HepG2 (cell line): ENCODE data around the gene CLCN2.

Source experiments
- EP300 ChIP-seq, 3 experiments: sonication (generic) in 1 of 3; formaldehyde crosslinking in 1 of 3; IDR thresholded peaks; 2 replicates each; pipeline versions ENCODE4 v1.5.1 to v1.6.1; 2011 to 2020; ENCODE audit warnings: low read depth in 2 of 3, low read length in 2 of 3, borderline replicate concordance in 1 of 3, improper control_type of control experiment in 1 of 3, mild to moderate bottlenecking in 1 of 3, missing genetic modification reagents in 1 of 3, moderate library complexity in 1 of 3
- MTA3 ChIP-seq: sonication (generic); formaldehyde crosslinking; IDR thresholded peaks from 2 replicates; pipeline ENCODE4 v1.4.0; 2020; ENCODE audit warnings: missing genetic modification reagents
- NONO ChIP-seq, 2 experiments: fragments of 450-650 bp in 1 of 2; sonication (generic) in 1 of 2; formaldehyde crosslinking in 1 of 2; IDR thresholded peaks in 1 of 2; conservative IDR thresholded peaks in 1 of 2; 2 replicates each; pipeline versions ENCODE4 v1.6.1 to v1.8.0; 2017 to 2022; ENCODE audit warnings: mild to moderate bottlenecking in 1 of 2, missing genetic modification reagents in 1 of 2, moderate library complexity in 1 of 2
- NR3C1 ChIP-seq: sonication (generic); formaldehyde crosslinking; IDR thresholded peaks from 2 replicates; pipeline ENCODE4 v1.4.0; 2020; ENCODE audit warnings: missing genetic modification reagents
- ONECUT2 ChIP-seq: sonication (generic); formaldehyde crosslinking; IDR thresholded peaks from 2 replicates; pipeline ENCODE4 v1.4.0; 2020; ENCODE audit warnings: missing genetic modification reagents
- POLR2A ChIP-seq, 2 experiments: IDR thresholded peaks; 2 replicates each; pipeline ENCODE4 v1.6.1; 2011; ENCODE audit warnings: low read depth in 2 of 2, low read length in 2 of 2, mild to moderate bottlenecking in 1 of 2, moderate library complexity in 1 of 2; ENCODE audit not compliant: insufficient read depth in 1 of 2
- SIN3A ChIP-seq: IDR thresholded peaks from 2 replicates; pipeline ENCODE4 v1.6.1; 2011; ENCODE audit warnings: low read depth, mild to moderate bottlenecking, control low read depth, low read length, borderline replicate concordance
- YY1 ChIP-seq: IDR thresholded peaks from 2 replicates; pipeline ENCODE4 v1.6.1; 2011; ENCODE audit warnings: low read length, low read depth, moderate library complexity, mild to moderate bottlenecking; ENCODE audit not compliant: insufficient read depth, insufficient replicate concordance
- ZNF274 ChIP-seq: sonication (generic); formaldehyde crosslinking; IDR thresholded peaks from 2 replicates; pipeline ENCODE4 v1.5.1; 2020; ENCODE audit warnings: mild to moderate bottlenecking, missing genetic modification reagents
- ZSCAN12 ChIP-seq: sonication (generic); formaldehyde crosslinking; IDR thresholded peaks from 2 replicates; pipeline ENCODE4 v1.9.0; 2021; ENCODE audit warnings: mild to moderate bottlenecking, missing genetic modification reagents
- ZZZ3 ChIP-seq: sonication (generic); formaldehyde crosslinking; IDR thresholded peaks from 2 replicates; pipeline ENCODE4 v1.4.0; 2020; ENCODE audit warnings: missing genetic modification reagents, mild to moderate bottlenecking, borderline replicate concordance
- TF ChIP-seq, protein P1 (sequence below): sonication (generic); formaldehyde crosslinking; IDR thresholded peaks from 2 replicates; pipeline ENCODE4 v1.5.0; 2020; ENCODE audit warnings: mild to moderate bottlenecking, missing genetic modification reagents
- TF ChIP-seq, protein P2 (sequence below): IDR thresholded peaks from 2 replicates; pipeline ENCODE4 v1.6.1; 2016; ENCODE audit warnings: missing biosample characterization, missing genetic modification reagents, low read depth

DNA sequence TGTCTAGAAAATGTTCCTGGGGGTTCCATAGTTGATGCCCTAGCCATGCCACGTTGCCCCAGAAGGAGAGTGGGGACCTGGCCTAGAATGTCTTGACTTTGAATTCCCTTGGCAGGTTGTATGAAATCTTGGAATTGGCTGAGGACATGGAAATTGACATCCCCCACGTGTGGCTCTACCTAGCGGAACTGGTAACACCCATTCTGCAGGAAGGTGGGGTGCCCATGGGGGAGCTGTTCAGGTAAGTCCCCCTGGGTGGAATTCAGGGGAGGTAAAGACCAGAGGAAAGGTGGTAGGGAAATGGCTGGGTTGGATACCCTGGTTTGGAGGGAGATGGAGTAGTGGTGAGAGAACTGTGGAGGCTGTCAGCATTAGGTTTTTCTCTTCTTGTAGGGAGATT, 32.9 kb downstream of the CLCN2 start:
- TF ChIP-seq, protein P1, sequence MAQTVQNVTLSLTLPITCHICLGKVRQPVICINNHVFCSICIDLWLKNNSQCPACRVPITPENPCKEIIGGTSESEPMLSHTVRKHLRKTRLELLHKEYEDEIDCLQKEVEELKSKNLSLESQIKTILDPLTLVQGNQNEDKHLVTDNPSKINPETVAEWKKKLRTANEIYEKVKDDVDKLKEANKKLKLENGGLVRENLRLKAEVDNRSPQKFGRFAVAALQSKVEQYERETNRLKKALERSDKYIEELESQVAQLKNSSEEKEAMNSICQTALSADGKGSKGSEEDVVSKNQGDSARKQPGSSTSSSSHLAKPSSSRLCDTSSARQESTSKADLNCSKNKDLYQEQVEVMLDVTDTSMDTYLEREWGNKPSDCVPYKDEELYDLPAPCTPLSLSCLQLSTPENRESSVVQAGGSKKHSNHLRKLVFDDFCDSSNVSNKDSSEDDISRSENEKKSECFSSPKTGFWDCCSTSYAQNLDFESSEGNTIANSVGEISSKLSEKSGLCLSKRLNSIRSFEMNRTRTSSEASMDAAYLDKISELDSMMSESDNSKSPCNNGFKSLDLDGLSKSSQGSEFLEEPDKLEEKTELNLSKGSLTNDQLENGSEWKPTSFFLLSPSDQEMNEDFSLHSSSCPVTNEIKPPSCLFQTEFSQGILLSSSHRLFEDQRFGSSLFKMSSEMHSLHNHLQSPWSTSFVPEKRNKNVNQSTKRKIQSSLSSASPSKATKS (CRISPR knock-in tag): no peak
- no peak for TF ChIP-seq EP300 (IDR thresholded peaks at IDR 0.05; ENCODE audit: low read depth in 2 of 2, low read length in 2 of 2)
- TF ChIP-seq EP300 (CRISPR knock-in tag; IDR thresholded peaks at IDR 0.05; ENCODE audit: borderline replicate concordance): no peak
- TF ChIP-seq POLR2A (IDR thresholded peaks at IDR 0.05; ENCODE audit: insufficient read depth in 1 of 2, low read depth in 2 of 2, low read length in 2 of 2): no peak
- TF ChIP-seq NR3C1 (CRISPR knock-in tag): no peak
- TF ChIP-seq ZSCAN12: no peak
- no peak for TF ChIP-seq ZNF274 (CRISPR knock-in tag)
- TF ChIP-seq SIN3A: no peak
- TF ChIP-seq YY1: no peak
- no peak for TF ChIP-seq ZZZ3
- no peak for TF ChIP-seq MTA3
- no peak for TF ChIP-seq NONO (IDR thresholded peaks at IDR 0.05)
- TF ChIP-seq NONO (CRISPR knock-in tag; conservative IDR thresholded peaks at IDR 0.05): no peak
- TF ChIP-seq, protein P2, sequence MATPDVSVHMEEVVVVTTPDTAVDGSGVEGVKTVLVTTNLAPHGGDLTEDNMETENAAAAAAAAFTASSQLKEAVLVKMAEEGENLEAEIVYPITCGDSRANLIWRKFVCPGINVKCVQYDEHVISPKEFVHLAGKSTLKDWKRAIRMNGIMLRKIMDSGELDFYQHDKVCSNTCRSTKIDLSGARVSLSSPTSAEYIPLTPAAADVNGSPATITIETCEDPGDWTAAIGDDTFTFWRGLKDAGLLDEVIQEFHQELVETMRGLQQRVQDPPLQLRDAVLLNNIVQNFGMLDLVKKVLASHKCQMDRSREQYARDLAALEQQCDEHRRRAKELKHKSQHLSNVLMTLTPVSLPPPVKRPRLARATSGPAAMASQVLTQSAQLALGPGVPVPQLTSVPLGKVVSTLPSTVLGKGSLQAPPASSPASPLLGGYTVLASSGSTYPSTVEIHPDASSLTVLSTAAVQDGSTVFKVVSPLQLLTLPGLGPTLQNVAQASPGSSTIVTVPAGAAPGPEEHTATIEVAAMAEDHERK (CRISPR knock-in tag): no peak
- TF ChIP-seq ONECUT2 (CRISPR knock-in tag): no peak
